Stimulated activated CD8-positive, alpha-beta memory T cell treated with anti-CD3 and anti-CD28 coated beads, Interleukin-7, amount 100 ng/mL, for 4 hours (primary cell): ENCODE data around the gene RTF2.
"Not testable (repeated sequence)": the region's sequence is repeated elsewhere in the genome, so short reads cannot be mapped to it uniquely, and the experiment has no call there.

Source experiments
- DNase-seq, 2 donors: peaks; one replicate each; pipeline ENCODE4 v3.0.0-alpha.2; 2020; ENCODE audit warnings: low read depth in 2 of 2

RTF2 gene

GRCh38 chr20:56488566-56488965, 20.1 kb downstream of the RTF2 start:
- no peak for DNase-seq

- no peak for DNase-seq
These were observed 32.7 kb downstream of the RTF2 start for GRCh38 chr20:56501116-56501515.

- no peak for DNase-seq
These were observed 35.5 kb downstream of the RTF2 start for GRCh38 chr20:56503916-56504315.

GRCh38 chr20:56504373-56505005, 36.1 kb downstream of the RTF2 start:
- no peak for DNase-seq

DNA sequence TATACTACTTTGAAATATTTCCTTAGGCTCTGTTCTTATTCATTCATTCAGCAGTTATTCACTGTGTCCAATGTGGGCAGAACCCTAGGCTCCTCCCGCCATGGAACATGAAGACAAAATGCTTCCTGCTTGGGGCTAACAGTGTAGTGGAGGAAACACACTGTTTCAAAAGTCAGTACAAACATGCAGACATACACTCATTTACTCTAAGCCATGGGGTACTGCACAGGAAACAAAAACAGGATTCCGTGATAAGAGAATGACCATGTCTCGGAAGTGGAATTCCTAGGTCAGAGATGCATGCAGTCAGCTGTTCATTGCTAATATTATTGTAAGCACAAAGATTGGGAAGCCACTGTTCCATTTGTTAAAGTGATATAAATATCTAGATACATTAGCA, 37.7 kb downstream of the RTF2 start:
- DNase-seq, result no peak

DNA sequence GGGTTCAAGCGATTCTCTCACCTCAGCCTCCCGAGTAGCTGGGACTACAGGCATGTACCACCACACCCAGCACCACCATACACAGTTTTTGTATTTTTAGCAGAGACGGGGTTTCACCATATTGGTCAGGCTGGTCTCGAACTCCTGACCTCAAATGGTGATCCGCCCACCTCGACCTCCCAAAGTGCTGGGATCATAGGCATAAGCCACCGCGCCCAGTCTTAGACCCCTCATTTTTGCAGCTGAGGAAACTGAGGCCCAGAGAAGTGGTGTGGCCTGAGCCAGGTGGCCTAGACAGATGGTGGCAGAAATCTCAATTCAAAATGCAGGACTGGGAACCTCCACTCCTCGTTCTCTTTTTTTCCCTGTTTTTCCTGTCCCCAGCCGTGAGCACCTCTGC, 43.5 kb downstream of the RTF2 start:
- DNase-seq, result no peak

- DNase-seq, result no peak
These were observed 45.0 kb downstream of the RTF2 start for GRCh38 chr20:56513161-56514150.

GRCh38 chr20:56516631-56517030, 48.2 kb downstream of the RTF2 start:
- DNase-seq, result no peak

- no peak for DNase-seq
These were observed 48.8 kb downstream of the RTF2 start for GRCh38 chr20:56517211-56517610.

DNA sequence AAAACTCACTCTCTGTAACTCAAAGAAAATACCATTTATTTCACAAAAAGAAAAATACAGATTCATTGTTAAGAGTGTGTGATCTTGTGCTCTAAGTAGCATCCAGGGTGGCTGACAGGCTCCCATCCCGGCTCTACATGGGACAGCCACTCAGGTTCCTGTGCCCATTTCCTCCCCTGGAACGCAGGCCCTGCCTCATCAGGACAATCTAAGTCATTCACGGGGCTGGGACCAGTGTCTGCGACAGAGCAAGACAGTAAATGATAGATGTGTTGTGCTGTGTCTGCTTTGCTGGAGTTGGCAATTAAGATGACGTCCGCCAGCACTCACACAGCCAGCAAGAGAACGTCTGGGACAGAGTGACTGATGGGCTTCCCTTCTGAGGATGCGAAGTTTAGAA, 49.2 kb downstream of the RTF2 start:
- DNase-seq, result no peak

DNA sequence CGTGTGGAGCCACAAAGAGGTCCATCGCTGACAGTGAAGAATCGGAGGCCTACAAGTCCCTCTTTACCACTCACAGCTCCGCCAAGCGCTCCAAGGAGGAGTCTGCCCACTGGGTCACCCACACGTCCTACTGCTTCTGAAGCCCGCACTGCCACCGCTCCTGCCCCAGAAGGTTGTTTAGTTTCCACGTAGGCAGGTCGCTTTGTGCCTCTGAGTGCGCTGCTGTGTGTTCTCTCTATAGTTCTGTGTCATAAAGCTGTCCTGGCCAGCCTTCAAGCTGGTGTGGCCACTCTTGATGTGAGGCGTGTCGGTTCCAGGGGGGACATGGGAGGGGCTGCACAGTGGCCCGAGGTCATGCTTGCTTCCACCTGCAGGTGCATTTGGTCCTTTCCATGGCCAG, 49.7 kb downstream of the RTF2 start:
- no peak for DNase-seq

GRCh38 chr20:56518721-56519398, 50.4 kb downstream of the RTF2 start:
- DNase-seq, result no peak

DNA sequence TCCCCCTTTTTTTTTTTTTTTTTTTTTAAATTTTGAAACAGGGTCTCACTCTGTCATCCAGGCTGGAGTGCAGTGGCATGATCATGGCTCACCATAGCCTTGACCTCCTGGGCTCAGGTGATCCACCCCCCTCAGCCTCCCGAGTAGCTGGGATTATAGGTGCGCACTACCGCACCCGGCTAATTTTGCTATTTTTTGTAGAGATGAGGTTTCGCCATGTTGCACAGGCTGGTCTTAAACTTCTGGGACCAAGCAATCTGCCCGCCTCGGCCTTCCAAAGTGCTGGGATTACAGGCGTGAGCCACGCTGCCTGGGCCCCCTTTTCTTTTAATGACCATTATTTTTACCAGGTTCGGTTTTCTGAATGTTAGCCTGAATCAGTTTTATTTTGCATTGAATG, 51.1 kb downstream of the RTF2 start:
- DNase-seq, result no peak

DNA sequence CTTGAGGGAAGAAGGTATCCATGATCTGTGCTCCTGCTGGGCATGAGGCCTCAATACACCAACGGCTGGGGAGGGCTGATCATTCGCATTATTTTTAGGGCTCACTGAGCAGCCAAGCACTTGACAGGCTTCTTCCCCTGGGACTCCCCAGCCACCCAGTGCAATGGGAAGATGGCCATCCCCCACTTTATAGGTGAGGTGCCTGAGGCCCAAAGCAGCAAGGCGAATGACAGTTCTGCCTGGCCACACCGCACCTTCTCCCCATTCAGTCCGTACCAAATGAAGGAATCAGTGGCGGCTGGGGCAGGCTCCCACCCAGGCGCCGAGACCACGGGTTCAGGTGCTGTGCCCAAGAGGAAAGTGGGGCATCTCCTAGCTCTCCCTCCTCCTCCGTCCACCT, 51.8 kb downstream of the RTF2 start:
- DNase-seq, result no peak

DNA sequence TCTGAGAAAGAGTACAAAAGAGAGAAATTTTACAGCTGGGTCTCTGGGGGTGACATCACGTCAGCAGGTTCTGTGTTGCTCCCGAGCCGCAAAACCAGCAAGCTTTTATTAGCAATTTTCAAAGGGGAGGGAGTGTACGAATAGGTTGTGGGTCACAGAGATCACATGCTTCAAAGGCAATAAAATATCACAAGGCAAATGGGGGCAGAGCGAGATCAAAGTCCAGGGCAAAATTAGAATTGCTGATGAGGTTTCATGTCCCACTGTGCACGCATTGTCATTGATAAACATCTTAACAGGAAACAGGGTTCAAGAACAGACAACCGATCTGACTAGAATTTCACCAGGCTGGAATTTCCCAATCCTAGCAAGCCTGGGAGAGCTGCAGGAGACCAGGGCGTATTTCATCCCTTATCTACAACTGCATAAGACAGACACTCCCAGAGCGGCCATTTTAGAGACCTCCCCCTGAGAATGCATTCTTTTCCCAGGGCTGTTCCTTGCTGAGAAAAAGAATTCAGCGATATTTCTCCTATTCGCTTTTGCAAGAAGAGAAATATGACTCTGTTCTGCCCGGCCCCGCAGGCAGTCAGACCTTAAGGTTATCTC, 52.4 kb downstream of the RTF2 start:
- not testable (repeated sequence) for DNase-seq

DNA sequence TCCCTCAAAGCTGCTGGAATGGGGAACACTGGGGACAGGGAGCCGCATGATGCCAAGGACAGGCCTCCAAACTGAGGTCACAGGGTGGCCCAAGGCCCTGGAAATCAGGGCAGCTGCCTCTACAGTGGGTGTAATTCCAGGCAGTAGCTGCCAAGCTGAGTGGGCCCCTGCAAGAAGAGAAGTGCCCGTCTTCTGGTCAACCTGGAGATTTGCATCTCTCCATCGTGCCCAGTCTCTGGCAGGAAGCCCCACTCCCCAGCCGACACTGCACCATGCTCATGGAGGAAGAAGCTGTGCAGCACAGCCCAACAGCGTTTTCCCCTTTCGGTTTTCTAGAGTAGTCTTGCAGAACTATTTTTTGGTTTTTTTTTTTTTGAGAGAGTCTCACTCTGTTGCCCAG, 53.9 kb downstream of the RTF2 start:
- no peak for DNase-seq

- not testable (repeated sequence) for DNase-seq
These were observed 56.0 kb downstream of the RTF2 start, which contains the start of gene FAM209A for GRCh38 chr20:56524444-56524843. FAM209A (plus strand) TSS chr20:56524744; CDS start chr20:56524809, 65 bp downstream.

DNA sequence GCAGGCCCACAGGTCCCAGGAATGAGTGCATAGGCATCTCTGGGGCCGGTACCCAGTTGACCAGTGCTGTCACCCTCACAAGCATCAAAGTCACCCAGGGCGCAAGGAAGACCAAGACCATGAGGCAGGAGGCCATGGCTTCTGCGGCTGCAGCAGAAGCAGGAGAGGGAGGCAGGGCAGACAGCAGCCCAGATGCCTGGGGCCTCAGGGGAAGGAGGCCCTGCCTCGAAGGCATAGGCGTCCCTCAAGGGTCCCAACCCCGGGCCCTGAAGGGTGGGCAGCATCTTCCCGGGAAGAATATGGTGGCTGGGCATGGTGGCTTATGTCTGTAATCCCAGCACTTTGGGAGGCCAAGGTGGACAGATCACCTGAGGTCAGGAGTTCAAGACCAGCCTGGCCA, 59.1 kb downstream of the RTF2 start:
- no peak for DNase-seq

DNA sequence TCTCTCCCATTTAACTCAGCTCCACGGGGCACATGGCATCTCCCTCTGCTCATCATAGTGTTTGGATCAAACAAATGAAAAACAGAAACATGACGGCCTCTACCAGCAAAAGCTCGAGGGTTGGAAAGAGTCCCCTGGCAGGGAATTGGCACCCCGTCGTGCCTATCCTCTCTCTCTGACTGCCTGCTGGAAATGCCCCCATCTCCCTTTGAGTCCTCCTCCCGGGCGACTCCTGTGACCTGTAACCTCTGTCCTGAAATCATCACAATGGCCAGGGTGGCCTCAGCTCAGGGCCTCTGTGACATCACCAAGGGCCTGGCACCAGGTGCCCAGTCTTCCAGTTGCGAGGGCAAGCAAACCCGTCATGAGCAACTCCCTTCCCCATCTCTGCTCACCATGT, 64.5 kb downstream of the RTF2 start, which contains the start of gene FAM209B:
Gene FAM209B, plus strand, starts transcription at position 301 of the 400 bp plus-strand sequence. Its CDS starts 96 bp downstream, at position 397.
- DNase-seq, result not testable (repeated sequence)

DNA sequence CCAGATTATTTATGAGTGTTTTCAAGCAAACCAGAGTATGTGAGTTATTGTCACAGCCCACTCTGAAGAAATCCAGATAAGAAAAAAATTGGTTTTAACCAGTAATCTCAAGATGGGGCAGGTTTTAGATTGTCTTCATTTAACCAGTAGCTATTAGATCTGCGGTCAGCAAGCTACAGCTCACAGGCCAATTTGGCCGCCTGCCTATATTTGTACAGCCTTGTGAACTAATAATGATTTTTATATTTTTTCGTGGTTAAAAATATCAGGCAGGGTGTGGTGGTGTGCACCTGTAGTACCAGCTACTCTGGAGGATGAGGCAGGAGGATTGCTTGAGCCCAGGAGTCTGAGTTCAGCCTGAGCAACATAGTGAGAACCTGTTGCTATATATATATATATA, 69.6 kb downstream of the RTF2 start:
- no peak for DNase-seq

GRCh38 chr20:56540415-56540814, 72.0 kb downstream of the RTF2 start:
- DNase-seq, result no peak

GRCh38 chr20:56542489-56543030, 74.1 kb downstream of the RTF2 start:
- DNase-seq, result no peak
